Common myeloid progenitor, CD34-positive (primary cell): Measurements from ENCODE around the gene CFAP410.

Source experiments
- CTCF ChIA-PET: fragments of 350-600 bp; sonication (Branson Sonifier 250); formaldehyde crosslinking; loops from one replicate; lab custom pipeline; 2021; ENCODE audit warnings: antibody characterized with exemption; lab: Charles Lee
- POLR2A ChIA-PET: fragments of 350-600 bp; sonication (Branson Sonifier 250); formaldehyde crosslinking; loops from one replicate; lab custom pipeline; 2021; ENCODE audit warnings: antibody characterized with exemption; lab: Charles Lee
- DNase-seq, 3 donors: peaks; one replicate each; pipeline versions ENCODE4 v3.0.0 to v3.0.0-alpha.2; 2013
- H3K27ac ChIP-seq, 2 experiments: 1 replicate in 1 of 2; 2 replicates in 1 of 2; pipeline ENCODE4 v1.7.0; 2013; ENCODE audit warnings: inconsistent platforms in 2 of 2, low read length in 2 of 2, mild to moderate bottlenecking in 2 of 2, low read depth in 1 of 2, moderate library complexity in 1 of 2; ENCODE audit not compliant: severe bottlenecking in 2 of 2, insufficient read depth in 1 of 2, poor library complexity in 1 of 2
- H3K27me3 ChIP-seq, 5 experiments: replicated peaks in 2 of 5; 1 replicate in 3 of 5; 2 replicates in 2 of 5; pipeline versions ENCODE4 v1.6.1 to v1.7.0; 2013; ENCODE audit warnings: low read length in 4 of 5, mild to moderate bottlenecking in 2 of 5, moderate library complexity in 2 of 5, inconsistent platforms in 1 of 5; ENCODE audit not compliant: insufficient read depth in 5 of 5, control insufficient read depth in 4 of 5
- H3K36me3 ChIP-seq, 4 experiments: 1 replicate in 2 of 4; 2 replicates in 2 of 4; pipeline versions ENCODE4 v1.6.1 to v1.7.0; 2013; ENCODE audit warnings: low read length in 3 of 4, control low read depth in 1 of 4, mild to moderate bottlenecking in 1 of 4; ENCODE audit not compliant: control insufficient read depth in 4 of 4, insufficient read depth in 4 of 4
- H3K4me1 ChIP-seq, 4 experiments: 1 replicate in 3 of 4; 2 replicates in 1 of 4; pipeline versions ENCODE4 v1.6.1 to v1.7.1; 2013; ENCODE audit warnings: low read length in 3 of 4, mild to moderate bottlenecking in 3 of 4, control low read depth in 1 of 4, inconsistent platforms in 1 of 4, moderate library complexity in 1 of 4; ENCODE audit not compliant: control insufficient read depth in 4 of 4, insufficient read depth in 4 of 4; ENCODE audit errors: control extremely low read depth in 1 of 4
- H3K4me3 ChIP-seq, 7 experiments: 1 replicate in 4 of 7; 2 replicates in 3 of 7; pipeline versions ENCODE4 v1.5.1 to v1.7.0; 2013; ENCODE audit warnings: mild to moderate bottlenecking in 7 of 7, low read length in 6 of 7, moderate library complexity in 6 of 7, inconsistent platforms in 2 of 7, low read depth in 2 of 7, control low read depth in 1 of 7; ENCODE audit not compliant: insufficient read depth in 4 of 7, control insufficient read depth in 1 of 7; ENCODE audit errors: extremely low read depth in 1 of 7
- H3K9me3 ChIP-seq, 5 experiments: 1 replicate in 4 of 5; 2 replicates in 1 of 5; pipeline versions ENCODE4 v1.6.1 to v1.7.1; 2013; ENCODE audit warnings: low read length in 4 of 5, mild to moderate bottlenecking in 2 of 5, inconsistent platforms in 1 of 5, low read depth in 1 of 5, moderate library complexity in 1 of 5; ENCODE audit not compliant: control insufficient read depth in 4 of 5, insufficient read depth in 2 of 5; ENCODE audit errors: control extremely low read depth in 1 of 5
- WGBS: methylation state at CpG from one replicate; pipeline ENCODE4 v1.1.5; 2013; ENCODE audit not compliant: insufficient coverage; 5-methylcytosine and 5-hydroxymethylcytosine counted together

CFAP410 gene

DNA sequence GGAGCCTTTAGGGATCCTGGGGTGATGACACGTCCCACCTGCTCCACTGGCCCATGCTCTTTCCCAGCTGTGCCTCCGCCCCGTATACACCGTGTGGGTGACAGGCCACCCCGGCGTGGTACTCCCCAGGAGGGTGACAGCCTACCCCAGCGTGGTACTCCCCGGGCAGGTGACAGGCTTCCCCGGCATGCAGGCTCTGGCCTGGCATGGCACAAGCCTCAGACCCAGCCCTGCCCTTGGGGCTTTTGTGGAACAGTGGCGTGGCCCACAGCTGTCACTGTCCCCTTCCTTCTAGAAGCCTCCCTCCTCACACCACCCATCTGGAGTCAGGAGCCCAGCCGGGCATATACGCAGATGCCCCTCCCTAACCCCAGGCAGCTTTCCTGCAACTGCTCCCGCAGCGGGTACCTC is 44.0 kb downstream of the CFAP410 start:
- 82% methylated on average over 14 of the region's 14 CpGs for WGBS
- Histone ChIP-seq H3K9me3 (no peaks in the 10 kb centered on the region), H3K27me3 (no peaks in the 10 kb centered on the region), H3K36me3 (no peaks in the 10 kb centered on the region), H3K27ac (no peak overlapping the region), H3K4me1 (peaks cover 7 to 46% (median 40%) of the 10 kb centered on the region in 4 experiments), H3K4me3 (no peak overlapping the region)
- CTCF ChIA-PET = interaction anchor here (1.1 to 4.0 kb wide), 2 partner anchors 15 to 27 kb away, joined by 3 to 16 read pairs; no protein-coding TSS in a partner anchor
- POLR2A ChIA-PET = no interaction called here
- DNase-seq = peak in 2 of 3 donors; percentile 23 to 27

DNA sequence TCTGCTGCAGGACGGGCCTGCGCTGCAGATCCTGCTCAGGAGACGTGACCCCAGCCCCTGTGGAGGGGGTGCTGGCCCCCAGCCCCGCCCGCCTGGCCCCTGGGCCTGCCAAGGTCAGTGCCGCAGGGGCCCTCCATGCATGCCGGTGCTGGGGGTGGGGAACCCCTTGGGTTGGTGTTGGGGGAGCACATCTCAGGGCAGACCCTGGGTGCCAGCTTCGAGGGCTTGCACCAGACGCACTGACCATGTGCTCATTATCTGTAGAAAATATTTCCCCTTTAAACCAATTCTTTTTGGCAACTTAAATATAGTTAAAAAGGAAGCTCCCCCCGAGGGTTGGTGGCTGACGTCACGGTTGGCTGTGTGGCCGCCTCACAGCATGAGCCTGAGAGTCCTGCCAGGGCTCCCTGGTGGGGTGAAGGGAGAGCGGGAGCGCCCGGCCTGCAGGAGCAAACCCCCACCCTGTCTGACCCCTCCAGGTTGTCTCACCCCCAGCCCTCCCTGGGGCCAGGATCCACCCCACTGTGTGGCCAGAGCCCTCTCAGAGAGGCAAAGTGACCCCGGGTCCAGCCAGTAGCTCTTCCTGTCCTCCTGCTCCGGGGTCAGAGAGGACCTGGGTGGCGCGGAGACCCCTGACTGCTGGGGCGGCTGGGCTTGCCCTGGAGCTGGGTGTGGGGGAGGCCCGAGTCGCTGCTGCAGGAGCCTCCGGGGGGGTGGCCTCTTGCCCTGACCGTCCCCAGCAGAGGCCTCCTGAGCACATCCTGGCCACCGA is 44.6 kb downstream of the CFAP410 start:
- Histone ChIP-seq H3K27me3 (no peaks in the 10 kb centered on the region), H3K4me1 (peaks cover 7 to 46% (median 38%) of the 10 kb centered on the region in 4 experiments), H3K27ac (no peak overlapping the region), H3K36me3 (no peaks in the 10 kb centered on the region), H3K4me3 (no peak overlapping the region), H3K9me3 (no peaks in the 10 kb centered on the region)
- peak; percentile 42 to 63 (median 61) for DNase-seq
- ChIA-PET CTCF (interaction anchor here (4.0 kb wide), 1 partner anchor 27 kb away, joined by 16 read pairs; no protein-coding TSS in a partner anchor), POLR2A (no interaction called here)
- WGBS = 69% methylated on average over 11 of the region's 26 CpGs

DNA sequence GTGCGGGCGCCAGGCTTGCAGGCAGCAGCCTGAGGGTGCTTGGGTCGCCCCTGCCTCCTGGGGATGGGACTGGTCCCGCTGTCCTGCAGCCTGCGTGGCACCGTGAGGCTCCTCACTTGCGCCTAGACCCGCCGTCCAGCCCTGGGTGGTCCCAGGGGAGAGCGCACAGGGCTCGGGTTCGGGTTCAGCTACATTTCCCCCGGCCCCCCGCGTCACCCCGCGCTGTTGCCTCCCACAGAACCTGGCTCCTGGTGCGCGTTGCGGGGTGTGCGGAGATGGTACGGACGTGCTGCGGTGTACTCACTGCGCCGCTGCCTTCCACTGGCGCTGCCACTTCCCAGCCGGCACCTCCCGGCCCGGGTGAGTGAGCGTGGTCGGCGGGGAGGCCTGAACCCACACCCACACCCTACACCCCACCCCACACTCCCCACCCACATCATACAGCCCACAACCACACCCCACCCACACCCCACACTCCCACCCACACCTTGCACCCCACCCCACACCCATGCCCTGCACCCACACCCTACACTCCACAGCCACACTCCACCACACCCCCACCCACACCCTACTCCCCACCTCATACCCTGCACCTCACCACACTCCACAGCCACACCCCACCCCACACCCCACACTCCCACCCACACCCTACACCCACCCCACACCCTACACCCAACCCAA is 45.5 kb downstream of the CFAP410 start:
- Histone ChIP-seq H3K4me3 (no peak overlapping the region), H3K27me3 (no peaks in the 10 kb centered on the region), H3K27ac (no peak overlapping the region), H3K36me3 (no peaks in the 10 kb centered on the region), H3K9me3 (no peaks in the 10 kb centered on the region), H3K4me1 (peaks cover 7 to 38% (median 32%) of the 10 kb centered on the region in 4 experiments)
- ChIA-PET CTCF (interaction anchor here (4.0 kb wide), 1 partner anchor 26 kb away, joined by 16 read pairs; no protein-coding TSS in a partner anchor), POLR2A (no interaction called here)
- no peak for DNase-seq
- 98% methylated on average over 23 of the region's 33 CpGs for WGBS

DNA sequence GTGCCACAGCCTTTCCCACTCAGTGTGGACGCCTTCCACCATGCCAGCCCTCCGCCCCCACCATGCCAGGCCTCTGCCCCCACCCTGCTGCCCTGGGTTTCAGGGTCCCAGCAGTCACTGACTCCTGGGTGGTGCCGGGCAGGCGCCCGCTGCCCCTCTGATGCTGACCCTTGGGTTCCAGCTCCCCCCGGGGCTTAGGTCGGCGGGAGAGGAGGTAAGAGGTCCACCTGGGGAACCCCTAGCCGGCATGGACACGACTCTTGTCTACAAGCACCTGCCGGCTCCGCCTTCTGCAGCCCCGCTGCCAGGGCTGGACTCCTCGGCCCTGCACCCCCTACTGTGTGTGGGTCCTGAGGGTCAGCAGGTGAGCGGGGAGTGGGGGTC is 46.4 kb downstream of the CFAP410 start:
- Histone ChIP-seq H3K9me3 (no peaks in the 10 kb centered on the region), H3K4me3 (no peak overlapping the region), H3K4me1 (peaks cover 0 to 30% (median 25%) of the 10 kb centered on the region in 4 experiments), H3K27me3 (no peaks in the 10 kb centered on the region), H3K36me3 (no peaks in the 10 kb centered on the region), H3K27ac (no peak overlapping the region)
- POLR2A ChIA-PET = no interaction called here
- WGBS = 98% methylated on average over 8 of the region's 15 CpGs
- CTCF ChIA-PET = no interaction called here
- no peak for DNase-seq

DNA sequence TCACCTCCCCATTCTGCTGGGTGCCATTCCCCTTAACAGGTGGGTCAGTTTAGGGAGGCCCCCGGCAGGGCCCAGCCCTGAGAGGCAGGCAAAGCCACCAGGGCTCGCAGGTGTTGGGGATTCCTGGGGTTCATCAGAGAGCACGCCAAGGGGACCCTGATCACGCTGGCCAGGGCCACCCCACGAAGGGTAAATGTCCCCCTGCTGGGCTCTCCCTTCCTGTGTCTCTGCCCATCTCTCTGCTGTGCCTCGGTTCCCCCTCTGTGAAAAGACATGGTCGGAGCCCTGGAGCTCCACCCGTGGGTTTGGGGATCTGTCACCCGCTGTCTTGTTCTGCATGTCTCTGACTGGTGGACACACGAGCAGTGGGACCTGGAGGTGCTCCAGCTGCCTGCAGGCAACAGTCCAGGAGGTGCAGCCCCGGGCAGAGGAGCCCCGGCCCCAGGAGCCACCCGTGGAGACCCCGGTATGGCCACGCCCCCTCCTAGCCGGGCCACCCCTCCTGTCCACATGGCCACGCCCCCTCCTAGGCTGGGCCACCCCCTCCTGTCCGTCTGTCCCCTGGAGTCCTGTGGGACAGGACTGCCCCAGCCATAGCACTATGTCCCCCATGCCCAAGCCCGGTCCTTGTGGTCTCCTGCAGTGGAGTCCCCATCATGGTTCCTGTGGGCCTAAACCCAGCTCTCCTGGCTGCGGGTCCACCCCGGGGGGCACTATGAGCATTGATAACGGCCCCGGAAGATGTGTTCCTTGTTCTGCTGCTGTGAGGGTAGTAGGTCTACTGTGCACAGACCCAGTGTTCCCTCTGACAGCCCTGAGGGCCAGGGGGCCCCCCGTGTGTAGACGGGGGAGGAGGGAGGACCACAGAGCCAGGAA is 47.0 kb downstream of the CFAP410 start:
- no peak overlapping the region for H3K4me3 ChIP-seq
- no peaks in the 10 kb centered on the region for H3K27me3 ChIP-seq
- peaks cover 0 to 24% (median 20%) of the 10 kb centered on the region in 4 experiments for H3K4me1 ChIP-seq
- CTCF ChIA-PET = no interaction called here
- no peaks in the 10 kb centered on the region for H3K9me3 ChIP-seq
- WGBS = 92% methylated on average over 17 of the region's 25 CpGs
- no peak for DNase-seq
- POLR2A ChIA-PET = no interaction called here
- H3K27ac ChIP-seq = no peak overlapping the region
- no peaks in the 10 kb centered on the region for H3K36me3 ChIP-seq

DNA sequence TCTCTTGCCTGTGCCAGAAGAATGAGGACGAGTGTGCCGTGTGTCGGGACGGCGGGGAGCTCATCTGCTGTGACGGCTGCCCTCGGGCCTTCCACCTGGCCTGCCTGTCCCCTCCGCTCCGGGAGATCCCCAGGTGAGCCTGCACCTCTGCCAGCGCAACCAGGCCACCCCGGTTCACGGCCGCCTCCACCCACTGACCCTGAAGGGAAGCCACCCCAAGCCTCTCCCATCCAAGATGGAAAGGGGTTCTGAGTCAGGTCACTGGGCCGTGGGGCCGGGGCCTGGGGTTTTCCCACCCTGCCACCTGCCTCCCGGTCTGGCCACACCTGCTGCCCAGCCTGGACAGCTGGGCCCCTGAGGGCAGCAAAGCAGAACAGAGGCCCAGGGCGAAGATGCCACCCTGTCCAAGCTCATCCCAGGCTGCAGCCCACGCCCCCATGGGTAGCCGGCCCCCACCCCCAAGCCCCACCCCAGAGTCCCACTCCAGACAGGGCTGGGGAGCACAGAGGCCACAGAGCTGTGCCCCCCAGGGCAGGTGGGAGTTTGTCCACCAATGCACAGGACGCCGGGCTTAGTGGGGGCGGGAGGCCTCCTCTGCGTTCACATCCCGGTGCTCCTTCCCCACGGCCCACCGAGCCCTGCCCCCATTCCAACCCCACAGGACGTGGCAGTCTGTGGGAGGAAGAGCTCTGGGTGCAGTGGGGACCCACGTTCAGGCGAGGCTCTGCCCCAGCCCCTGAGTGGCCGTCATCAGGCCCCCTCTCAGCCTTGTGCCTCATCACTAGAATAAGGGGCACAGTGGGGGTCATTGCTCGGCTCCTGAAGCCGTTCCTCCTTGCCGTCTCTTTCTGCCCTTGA is 47.9 kb downstream of the CFAP410 start:
- H3K9me3 ChIP-seq = no peaks in the 10 kb centered on the region
- H3K27ac ChIP-seq = no peak overlapping the region
- no peaks in the 10 kb centered on the region for H3K36me3 ChIP-seq
- 86% methylated on average over 22 of the region's 33 CpGs for WGBS
- CTCF ChIA-PET = no interaction called here
- H3K27me3 ChIP-seq = no peaks in the 10 kb centered on the region
- DNase-seq = no peak
- H3K4me1 ChIP-seq = peaks cover 0 to 21% (median 20%) of the 10 kb centered on the region in 4 experiments
- H3K4me3 ChIP-seq = no peak overlapping the region
- POLR2A ChIA-PET = no interaction called here
